GM19035 (cell line): ENCODE results near the gene CCDC106.

Source experiments
- ATAC-seq: cut with Tn5 transposase; IDR thresholded peaks from one replicate; pipeline ENCODE4 v1.9.1; 2021; ENCODE audit not compliant: unreplicated experiment

The CCDC106 gene

DNA sequence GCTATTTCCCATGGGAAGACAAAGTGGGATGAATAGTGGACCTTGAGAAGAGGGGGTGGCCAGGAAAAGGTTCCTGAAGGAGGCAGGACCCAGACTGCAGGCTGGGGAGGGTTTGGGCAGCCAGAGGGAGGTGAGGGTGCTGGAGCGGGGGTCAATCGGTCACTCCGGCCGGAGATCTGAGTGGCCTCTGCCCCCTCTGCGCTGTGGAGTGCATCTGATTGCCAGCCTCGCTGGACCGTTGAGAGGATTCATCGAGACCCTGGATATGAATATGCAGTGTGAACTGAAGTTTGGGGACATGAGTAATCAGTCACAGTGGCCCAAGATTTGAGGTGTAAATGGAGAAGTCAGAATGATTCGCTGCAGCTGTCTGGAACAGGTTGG lies 12.7 kb upstream of the CCDC106 start:
- ATAC-seq: no peak

DNA sequence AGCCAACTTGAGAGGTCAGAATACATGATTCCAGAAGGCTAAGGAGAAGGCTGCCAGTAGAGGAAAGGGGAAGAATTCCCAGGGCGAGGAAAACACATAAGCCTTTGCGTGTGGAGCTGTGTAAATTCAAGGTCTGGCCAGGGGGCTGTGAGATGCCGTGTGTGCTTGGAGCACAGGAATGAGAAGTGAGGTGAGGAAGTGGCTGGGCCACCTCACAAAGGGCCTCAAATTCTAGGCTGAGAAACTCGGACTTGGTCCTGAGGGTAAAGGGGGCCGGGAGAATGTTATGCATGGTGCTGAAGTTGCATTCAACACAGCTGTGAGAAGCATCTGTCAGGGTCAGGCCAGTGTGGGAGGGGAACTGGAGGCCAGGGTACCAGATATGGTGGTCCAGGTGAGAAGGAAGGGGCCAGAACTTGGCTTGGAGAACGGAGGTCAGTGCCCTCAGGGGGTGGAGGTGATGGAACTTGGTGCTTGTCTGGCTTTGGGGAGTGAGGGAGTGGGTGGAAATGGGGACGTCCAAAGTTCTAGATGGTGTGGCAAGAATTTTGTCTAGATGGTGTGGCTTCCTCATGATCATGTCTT lies 12.1 kb upstream of the CCDC106 start:
- ATAC-seq: no peak

DNA sequence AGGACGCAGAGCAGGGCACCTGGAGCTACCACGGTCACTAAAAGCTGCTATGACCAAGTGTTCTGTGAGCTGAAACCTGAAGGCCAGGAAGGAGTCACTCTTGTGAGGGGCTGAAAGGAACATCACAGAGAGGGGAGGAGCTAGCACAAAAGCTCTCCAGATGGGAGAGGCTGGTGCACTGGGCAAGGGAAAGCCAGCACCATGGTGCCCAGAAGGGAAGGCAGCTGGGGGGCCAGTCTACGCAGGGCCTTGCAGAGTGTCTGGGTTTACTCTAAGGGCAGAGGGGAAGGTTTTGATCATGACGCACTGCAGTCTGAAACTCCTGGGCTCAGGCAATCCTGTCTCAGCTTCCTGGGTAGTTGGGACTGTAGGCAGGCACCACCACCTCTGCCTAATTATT lies 11.3 kb upstream of the CCDC106 start:
- no peak for ATAC-seq

DNA sequence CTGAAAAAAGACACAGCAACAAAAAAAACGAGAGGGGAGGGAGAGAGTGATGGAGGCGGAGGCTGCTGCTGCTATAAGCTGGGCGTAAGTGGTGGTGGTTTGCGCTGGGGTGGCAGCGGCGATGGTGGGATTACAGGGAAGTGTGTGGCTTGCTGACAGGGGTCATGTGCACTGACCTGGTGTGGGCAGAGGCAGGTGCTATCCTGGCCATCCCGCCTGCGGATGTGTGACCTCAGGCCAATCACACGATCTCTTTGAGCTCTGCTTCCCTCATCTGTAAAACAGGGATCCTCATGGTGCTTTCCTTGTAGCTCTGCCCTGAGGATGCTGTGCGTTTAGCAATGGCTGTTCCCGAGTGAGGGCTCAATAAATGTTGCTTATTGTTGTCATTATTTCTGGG lies 10.5 kb upstream of the CCDC106 start:
- no peak for ATAC-seq

DNA sequence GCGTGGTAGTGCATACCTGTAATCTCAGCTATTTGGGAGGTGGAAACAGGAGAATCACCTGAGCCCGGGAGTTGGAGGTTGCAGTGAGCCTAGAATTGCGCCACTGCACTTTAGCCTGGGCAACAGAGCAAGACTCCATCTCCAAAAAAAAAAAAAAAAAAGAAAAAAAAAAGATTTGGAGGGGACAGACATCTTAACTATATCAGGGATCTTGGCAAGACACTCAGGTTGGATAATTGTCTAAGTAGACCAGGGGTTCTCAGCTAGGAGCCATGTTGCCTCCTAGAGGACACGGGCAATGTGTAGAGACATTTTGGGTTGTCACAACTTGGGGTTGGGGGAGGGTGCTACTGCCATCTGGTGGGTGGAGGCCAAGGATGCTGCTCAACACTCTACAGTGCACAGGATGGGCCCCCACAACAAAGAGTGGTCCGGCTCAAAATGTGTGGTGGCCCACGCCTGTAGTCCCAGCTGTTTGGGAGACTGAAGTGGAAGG lies 9.1 kb upstream of the CCDC106 start:
- ATAC-seq: no peak

DNA sequence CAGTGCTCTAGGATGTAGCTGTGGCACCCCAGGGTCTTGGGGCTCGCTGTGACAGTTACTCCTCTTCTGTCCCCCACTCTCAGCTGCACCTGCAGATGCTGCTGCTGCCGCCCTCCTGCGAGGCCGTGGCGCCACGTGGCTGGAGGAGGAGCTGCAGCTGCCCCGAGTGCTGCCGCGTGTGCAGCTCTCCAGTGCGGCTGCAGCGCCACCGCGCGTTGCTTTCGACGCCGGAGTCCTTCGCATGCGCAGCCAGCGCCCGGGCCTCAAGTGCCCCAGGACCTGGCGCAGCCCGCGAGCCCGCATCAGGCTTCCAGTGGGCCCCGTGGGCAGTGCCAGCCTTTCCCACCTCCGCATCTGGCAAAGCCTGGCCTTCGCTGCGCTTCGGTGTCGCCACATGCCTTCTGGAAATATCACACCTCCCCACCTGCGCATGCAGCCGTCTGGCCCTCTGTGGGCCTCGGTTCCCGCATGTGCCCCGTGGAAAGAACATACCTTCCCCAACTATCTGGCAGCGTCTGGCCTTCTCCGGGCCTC lies 7.9 kb upstream of the CCDC106 start:
- ATAC-seq: peak; percentile 12

DNA sequence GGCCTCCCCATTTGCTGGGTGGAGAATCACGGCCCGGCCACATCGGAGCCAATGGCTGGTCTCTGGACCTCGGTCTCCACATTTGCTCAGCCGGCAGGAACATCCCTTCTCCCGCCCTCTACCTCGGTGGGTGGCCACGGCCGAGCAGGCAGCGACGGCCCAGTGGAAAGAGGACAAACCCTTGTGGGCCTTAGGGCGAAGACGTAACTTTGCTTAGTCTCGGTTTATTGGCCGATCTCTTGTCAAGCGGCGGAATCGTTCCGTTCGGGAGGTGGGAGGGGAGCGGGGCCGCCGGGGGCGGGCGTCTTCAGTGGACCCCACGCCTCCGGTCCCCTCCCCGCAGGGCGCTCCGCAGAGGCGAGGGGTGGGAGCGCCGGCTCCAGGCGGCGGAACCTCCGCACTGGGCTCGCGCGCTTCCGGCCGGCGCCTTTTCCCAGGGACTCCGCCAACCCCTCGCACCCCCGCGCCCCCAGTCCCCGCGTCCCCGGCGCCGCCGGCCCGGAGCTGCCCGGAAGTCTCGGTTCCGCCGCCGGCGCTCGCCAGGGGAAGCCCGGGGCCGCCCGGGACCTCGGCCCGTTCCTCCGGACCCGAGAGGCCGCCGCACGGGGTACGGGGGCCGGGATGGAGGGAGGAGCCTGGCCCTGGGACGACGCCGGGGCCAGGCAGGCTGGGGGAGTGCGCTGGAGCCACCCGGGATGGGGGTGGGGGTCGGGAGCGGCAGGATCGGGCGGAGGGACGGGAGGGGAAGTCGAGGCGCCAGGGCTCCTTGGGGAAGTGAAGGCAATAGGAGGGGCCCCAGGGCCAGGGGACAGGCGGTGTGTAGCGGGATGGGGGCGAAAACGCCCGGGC lies 7.2 kb upstream of the CCDC106 start, which contains the start of gene ZNF580:
ZNF580 (plus strand) TSS at position 426 of the 849 bp plus-strand sequence. CDS start 1,507 bp downstream, outside the sequence.
- ATAC-seq: peak; percentile 38

DNA sequence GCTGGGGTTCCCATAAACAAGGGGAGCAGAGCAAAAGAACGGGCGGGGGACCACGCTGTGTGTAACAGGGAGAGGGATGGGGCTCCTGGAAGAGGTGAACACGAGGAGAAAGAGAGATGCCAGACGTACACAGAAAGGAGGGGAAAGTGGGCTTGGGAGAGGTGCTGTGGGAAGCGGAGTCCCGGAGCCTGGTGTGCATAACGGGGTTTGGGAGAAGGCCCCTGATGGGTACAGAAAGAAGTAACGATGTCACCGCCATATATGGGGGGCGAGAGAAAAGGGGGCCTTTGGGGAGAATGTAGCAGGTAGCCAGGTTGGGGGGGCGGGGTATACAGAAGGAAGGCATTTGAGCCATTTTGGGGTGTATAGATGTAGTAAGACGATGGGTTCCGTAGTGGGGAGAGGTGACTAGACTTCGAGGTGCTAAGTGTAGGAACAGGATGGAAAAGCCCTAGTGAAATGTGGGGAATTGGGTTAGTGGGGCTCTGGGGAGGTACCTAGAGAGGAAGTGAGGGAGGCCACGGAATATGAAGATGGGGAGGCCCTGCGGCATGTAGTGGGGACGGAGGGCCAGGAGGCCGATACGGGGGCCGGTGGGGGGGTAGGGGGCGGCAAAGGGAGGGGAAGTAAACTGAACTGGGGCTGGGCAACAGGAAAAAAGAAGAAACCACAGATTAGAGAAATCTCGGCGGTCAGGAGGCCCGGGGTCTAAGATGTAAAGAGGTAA lies 6.4 kb upstream of the CCDC106 start:
- ATAC-seq: no peak

DNA sequence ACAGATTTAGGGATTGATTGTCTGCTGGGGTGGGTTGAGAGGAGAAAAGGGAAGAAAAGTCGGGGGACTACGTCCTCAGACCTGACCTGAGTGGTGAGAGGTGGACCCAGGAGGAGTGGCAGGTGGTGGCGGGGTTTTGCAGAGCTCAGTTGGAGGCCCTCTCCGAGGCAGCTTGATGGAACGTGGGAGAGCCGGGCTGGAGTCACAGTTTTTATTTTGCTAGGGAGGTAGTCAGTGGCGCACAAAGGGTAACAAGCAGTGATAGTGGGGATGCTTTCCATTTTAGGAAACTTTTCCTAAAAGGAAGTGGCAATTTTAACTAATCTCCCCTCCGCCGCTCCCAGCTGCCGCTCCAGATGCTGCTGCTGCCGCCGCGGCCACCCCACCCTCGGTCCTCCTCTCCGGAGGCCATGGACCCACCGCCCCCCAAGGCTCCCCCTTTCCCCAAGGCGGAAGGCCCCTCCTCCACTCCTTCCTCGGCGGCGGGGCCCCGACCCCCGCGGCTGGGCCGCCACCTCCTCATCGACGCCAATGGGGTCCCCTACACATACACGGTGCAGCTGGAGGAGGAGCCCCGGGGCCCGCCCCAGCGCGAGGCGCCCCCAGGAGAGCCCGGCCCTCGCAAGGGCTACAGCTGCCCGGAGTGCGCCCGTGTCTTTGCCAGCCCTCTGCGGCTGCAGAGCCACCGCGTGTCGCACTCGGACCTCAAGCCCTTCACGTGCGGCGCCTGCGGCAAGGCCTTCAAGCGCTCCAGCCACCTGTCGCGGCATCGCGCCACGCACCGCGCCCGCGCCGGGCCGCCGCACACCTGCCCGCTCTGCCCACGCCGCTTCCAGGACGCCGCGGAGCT lies 5.6 kb upstream of the CCDC106 start:
- no peak for ATAC-seq

DNA sequence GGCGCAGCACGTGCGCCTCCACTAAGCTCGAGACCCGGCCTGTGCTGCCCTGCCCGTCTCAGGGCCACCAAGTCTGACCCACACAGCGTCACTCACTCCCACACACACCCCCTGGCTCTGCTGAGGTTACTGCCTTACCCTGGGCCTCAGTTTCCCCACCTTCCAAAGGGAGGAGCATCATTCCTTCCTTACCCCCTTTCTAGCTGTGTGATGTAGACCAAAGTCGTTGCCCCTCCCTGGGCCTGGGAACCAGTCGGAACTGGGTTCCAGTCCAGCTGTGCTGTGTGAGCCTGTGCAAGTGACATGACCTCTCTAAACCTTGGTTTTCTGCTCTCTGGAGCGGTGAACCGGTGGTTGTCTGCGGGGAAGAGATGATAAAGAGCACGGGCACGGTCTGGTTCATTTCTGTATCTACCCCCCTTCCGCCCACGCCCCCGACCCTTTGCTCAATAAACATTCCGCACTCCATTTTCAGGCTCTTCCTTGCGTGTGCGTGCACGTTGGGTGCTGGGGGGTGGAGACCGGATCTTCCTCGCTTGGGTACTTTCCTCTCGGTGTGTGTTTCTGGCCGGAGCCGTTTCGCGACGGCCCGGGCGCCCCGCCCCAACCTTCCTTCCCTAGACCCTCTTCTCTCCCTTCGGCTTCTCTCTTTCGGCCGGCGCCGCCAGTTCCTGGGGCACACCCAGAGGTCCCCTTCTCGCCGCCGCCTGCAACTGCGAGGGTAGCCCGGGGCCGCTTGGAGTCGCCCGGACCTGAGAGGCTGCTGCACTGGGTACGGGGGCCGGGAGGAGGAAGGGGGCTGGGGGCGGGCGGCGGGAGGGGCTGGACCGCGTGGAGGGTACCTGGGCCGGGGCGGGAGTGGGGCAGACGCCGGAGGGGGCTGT lies 4.8 kb upstream of the CCDC106 start, which contains the start of gene ZNF581:
ZNF581 (plus strand) TSS at position 647 of the 884 bp plus-strand sequence. CDS start 923 bp downstream, outside the sequence.
- peak; percentile 33 for ATAC-seq

DNA sequence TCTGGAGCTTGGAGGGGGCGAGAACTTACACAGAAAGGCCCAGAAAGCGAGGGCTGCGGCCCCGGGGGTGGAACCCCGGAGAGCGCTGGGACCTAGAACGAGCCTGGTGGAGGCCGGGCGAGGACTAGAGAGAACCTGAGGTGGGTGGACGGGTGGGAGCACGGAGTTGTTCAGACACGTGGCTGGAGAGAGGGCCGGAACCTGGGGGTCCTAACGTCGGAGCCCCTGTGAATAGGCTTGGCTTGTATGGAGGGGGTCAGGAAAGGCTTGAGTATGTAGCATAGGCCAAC lies 4.2 kb upstream of the CCDC106 start:
- ATAC-seq: no peak

DNA sequence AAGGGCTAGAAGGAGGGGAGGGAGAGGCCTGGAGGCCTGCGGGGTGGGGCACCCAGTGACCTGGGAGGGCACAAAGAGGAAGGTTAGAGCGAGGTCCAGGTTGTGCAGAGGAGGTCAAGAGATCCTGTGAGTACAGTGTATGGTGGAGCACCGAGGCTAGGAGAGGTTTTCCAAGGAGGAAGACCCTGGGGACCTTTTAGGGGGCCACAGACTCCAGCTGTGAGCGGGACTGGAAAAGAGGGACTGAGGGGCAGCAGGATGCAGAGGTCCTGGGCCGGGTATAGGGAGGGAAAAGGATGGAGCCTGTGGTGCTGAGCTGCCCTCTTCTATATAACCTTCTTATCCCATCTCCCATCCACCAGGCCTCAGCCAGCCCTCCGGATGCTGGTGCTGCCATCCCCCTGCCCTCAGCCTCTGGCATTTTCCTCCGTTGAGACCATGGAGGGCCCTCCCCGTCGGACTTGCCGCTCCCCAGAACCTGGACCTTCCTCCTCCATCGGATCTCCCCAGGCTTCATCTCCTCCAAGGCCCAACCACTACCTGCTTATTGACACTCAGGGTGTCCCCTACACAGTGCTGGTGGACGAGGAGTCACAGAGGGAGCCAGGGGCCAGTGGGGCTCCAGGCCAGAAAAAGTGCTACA lies 3.7 kb upstream of the CCDC106 start:
- no peak for ATAC-seq

DNA sequence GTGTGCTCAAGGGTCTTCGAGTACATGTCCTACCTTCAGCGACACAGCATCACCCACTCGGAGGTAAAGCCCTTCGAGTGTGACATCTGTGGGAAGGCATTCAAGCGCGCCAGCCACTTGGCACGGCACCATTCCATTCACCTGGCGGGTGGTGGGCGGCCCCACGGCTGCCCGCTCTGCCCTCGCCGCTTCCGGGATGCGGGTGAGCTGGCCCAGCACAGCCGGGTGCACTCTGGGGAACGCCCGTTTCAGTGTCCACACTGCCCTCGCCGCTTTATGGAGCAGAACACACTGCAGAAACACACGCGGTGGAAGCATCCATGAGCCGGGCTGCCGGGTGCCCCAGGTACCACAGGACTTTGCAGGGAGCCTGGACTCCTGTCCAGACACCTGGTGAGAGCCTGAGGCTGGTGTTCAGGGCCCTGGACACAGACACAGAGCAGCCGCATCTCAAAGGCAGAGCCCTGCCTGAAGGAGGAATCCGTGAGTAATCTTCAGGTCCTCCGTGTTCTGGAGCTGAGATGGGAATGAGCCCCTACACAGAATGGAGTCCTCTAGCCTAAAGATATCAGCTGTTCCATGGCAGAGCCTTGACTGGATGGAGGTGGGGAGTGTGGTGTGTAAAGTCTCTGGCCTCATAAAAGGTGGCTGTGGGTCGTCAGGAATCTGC lies 3.0 kb upstream of the CCDC106 start:
- ATAC-seq: no peak

DNA sequence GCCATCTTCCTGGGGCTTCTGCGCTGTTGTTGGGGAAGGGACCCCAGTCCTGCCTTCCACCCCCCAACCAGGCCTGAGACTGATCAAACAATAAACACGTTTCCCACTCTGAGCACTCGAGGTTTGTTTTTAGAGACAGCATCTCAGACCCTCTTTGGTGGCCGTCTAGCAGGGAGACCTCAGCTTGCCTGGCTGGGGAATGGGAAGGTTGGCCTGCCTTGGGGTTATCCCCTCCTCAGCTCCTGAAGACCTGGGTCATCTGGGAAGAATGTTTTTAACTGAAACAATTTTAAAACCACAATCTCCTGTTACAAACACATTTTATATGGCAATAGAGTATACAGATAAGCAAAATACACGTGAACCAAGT lies 2.5 kb upstream of the CCDC106 start:
- no peak for ATAC-seq

DNA sequence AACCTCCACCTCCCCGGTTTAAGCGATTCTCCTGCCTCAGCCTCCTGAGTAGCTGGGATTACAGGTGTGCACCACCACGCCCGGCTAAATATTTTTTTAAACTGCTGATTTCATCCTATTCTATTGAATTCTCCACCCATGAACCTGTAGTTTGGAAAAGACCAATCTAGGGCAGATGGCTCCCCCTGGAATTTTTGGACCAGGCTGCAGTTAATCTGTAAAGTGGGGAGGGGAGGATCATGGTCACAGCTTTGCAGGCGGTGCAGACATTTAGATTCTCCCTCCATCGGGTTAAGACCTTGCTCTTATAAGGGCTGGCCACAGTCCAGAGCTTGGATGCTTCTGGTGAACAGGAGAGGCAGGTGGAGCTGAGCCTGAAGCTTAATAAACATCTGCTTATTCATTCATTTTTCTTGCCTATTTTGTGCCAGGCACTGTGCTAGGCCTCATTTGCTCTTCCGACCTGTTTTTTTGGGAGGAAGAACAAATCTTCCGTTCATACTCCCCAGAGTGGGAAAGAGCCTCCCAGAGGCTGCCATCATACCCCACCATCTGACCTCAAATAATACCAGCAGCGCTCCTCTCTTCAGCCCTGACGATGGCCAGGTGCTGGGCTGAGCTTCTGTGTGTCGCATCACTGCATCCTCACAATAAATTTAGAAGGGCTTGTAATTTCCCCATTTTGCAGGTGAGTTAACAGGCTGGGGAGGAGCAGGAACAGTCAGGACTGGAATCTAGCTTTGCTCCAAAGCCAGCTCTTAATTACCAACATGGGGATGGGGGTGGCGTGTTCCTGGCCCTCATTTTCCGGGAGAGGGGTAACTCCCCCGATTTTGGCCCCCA lies 902 bp upstream of the CCDC106 start:
- ATAC-seq: no peak

DNA sequence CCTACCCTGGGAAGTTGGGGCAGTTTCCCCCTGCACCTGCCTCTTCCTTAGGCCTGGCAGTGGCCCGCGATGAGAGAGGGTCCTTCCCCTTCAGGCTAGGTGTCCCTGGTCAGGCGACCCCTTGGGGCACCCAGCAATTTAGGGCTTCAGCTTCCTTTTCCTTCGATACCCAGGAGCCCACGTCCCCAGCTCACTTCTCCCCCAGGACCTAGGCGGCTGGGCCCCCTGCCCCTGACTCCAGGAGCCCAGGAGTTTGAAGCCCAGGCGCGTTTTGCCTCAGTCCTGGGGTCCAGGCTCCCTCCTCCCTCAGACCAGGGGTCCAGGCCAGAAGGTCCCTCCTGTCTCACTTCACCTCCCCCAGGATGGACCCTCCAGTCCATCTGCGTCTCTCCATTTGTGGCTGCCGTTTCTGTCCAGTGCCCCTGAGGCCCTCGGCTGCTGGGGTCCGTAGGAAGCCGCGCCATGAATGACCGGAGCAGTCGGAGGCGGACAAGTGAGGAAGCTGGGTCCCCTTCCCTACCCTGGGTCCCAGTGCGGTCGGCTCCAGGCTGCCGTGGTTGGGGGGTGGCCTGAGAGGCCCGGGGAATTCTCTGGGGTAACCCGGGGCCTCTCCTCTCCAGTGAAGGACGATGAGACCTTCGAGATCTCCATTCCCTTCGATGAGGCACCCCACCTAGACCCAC lies 714 bp downstream of the CCDC106 start:
- no peak for ATAC-seq
